ENCODE measurements around the gene TRAPPC10. TPM values are rescaled to one million over a fixed set of nuclear protein-coding genes. Genes with fewer than 3 reads are reported as not detected.

Gene TRAPPC10
- total and polyA plus RNA-seq, 2 of the 8 experiments (the other 6 are each of a cell fraction or from before 2014, with no cell fraction given) = 18.5 to 29.8 TPM

DNA sequence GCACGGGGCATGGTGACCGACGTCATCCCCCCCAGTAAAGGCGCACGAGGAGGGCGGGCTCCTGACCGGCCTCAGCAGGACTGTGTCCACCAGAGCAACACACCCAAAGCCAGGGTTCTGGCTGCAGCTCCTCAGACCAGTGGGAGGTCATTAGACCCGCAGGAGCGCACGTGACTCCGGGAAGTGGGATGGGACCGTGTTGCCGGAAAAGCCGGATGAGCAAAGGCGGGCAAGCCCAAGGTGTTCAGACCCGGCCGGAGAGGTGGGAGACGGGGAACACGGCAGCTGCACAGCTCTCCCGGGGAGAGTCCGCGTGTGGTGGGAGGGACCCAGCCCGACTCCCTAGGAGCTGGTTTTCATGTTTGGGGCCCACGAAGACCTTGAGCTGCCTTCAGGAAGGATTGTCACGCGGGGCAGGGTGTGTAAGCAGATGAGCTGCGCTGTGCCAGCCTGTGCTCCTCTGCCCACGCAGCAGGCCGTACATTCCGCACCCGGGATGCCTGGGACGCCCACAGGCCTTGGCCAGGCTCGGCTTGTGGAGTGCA, 20.6 kb upstream of the TRAPPC10 start (continued):
- no peak for TF ChIP-seq KDM1A (IDR thresholded peaks at IDR 0.05; ENCODE audit: borderline replicate concordance, low read length)
